Astrocyte (in vitro differentiated cells and primary cell): ENCODE measurements around the gene ACKR4. TPM values are rescaled to one million over a fixed set of nuclear protein-coding genes. Genes with fewer than 3 reads are reported as not detected.

Experiments
- DNase-seq: peaks from one replicate; pipeline ENCODE4 v3.0.0-alpha.2; 2010; ENCODE audit warnings: low read depth
- FAIRE-seq: peaks from 2 replicates; lab custom pipeline; 2011; peaks lifted over from hg19 to GRCh38; lab: Jason Lieb, UNC
- H2AFZ ChIP-seq: 2 replicates; pipeline ENCODE4 v1.6.0; 2012; ENCODE audit warnings: low read depth, low read length, inconsistent platforms
- H3K27ac ChIP-seq: 2 replicates; pipeline ENCODE4 v1.5.1; 2011; ENCODE audit warnings: low read depth, low read length, inconsistent platforms
- H3K27me3 ChIP-seq: 2 replicates; pipeline ENCODE4 v1.6.0; 2011; ENCODE audit warnings: low read length, inconsistent platforms; ENCODE audit not compliant: insufficient read depth
- H3K36me3 ChIP-seq: 2 replicates; pipeline ENCODE4 v1.5.1; 2011; ENCODE audit warnings: low read length, inconsistent platforms; ENCODE audit not compliant: insufficient read depth
- H3K4me1 ChIP-seq: 2 replicates; pipeline ENCODE4 v1.5.1; 2011; ENCODE audit warnings: low read length, inconsistent platforms; ENCODE audit not compliant: insufficient read depth
- H3K4me2 ChIP-seq: 2 replicates; pipeline ENCODE4 v1.6.0; 2012; ENCODE audit warnings: low read length, inconsistent platforms
- H3K4me3 ChIP-seq: 2 replicates; pipeline ENCODE4 v1.5.1; 2011; ENCODE audit warnings: low read depth, mild to moderate bottlenecking, low read length, inconsistent platforms; ENCODE audit not compliant: insufficient read depth
- H3K79me2 ChIP-seq: 2 replicates; pipeline ENCODE4 v1.6.0; 2012; ENCODE audit warnings: mild to moderate bottlenecking, low read length, inconsistent platforms; ENCODE audit not compliant: insufficient read depth
- H3K9ac ChIP-seq: 2 replicates; pipeline ENCODE4 v1.6.0; 2012; ENCODE audit warnings: mild to moderate bottlenecking, low read length, inconsistent platforms
- H3K9me3 ChIP-seq: 2 replicates; pipeline ENCODE4 v1.5.1; 2012; ENCODE audit warnings: low read depth, mild to moderate bottlenecking, low read length, inconsistent platforms; ENCODE audit not compliant: insufficient read depth
- H4K20me1 ChIP-seq: 2 replicates; pipeline ENCODE4 v1.6.0; 2012; ENCODE audit warnings: low read length, inconsistent platforms; ENCODE audit not compliant: insufficient read depth
- H3K27ac Mint-ChIP-seq: one replicate; pipeline ENCODE4 v1.8.0; 2021; ENCODE audit warnings: mild to moderate bottlenecking, mixed read lengths; ENCODE audit not compliant: unreplicated experiment
- H3K27me3 Mint-ChIP-seq: one replicate; pipeline ENCODE4 v1.8.0; 2021; ENCODE audit warnings: low read depth, mixed read lengths; ENCODE audit not compliant: unreplicated experiment
- H3K36me3 Mint-ChIP-seq: one replicate; pipeline ENCODE4 v1.8.0; 2021; ENCODE audit warnings: low read depth, mixed read lengths; ENCODE audit not compliant: unreplicated experiment
- H3K4me1 Mint-ChIP-seq: one replicate; pipeline ENCODE4 v1.8.0; 2021; ENCODE audit warnings: low read depth, mixed read lengths; ENCODE audit not compliant: unreplicated experiment
- H3K4me3 Mint-ChIP-seq: one replicate; pipeline ENCODE4 v1.8.0; 2021; ENCODE audit warnings: mild to moderate bottlenecking, moderate library complexity, mixed read lengths; ENCODE audit not compliant: unreplicated experiment
- H3K9me3 Mint-ChIP-seq: one replicate; pipeline ENCODE4 v1.8.0; 2021; ENCODE audit warnings: mild to moderate bottlenecking, mixed read lengths; ENCODE audit not compliant: unreplicated experiment
- CTCF ChIP-seq: IDR thresholded peaks from 2 replicates; pipeline ENCODE4 v1.5.1; 2011; ENCODE audit warnings: low read depth, mild to moderate bottlenecking, inconsistent platforms, low read length, moderate library complexity; ENCODE audit not compliant: insufficient read depth
- EZH2 ChIP-seq: IDR thresholded peaks from 2 replicates; pipeline ENCODE4 v1.6.1; 2012; ENCODE audit warnings: mild to moderate bottlenecking, low read length, inconsistent platforms; ENCODE audit not compliant: insufficient read depth
- total RNA-seq: library from RNA; stranded (reverse); gene quantifications from 2 replicates; pipeline ENCODE4 v1.2.1, GENCODE V29; 2021

The ACKR4 gene
- total RNA-seq, 1 donor from 2014 or later: not detected

DNA sequence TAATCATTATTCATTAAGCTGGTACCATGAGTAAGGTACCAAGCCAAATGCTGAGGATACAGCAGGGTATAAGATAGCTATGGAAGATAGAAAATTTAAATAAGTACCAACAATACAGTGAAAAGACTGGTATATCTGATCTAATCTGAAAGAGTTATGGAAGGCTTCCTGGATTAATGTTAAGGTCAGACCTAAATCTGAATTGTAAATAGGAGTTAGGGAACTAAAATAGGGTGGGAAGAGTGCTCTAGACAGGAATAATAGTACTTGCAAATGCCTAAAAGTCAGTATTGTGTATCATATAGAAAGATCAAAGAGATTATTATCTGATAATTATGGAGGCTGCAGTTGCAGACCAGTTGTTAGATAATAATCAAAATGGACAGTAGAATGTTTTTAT, 2.6 kb upstream of the ACKR4 start:
- TF ChIP-seq EZH2 (no peak), CTCF (no peak)
- peak overlapping the region; percentile 83 for H3K27ac ChIP-seq
- FAIRE-seq (no peak), DNase-seq (no peak)
- no peaks in the 10 kb centered on the region for H3K79me2 ChIP-seq
- no peaks in the 10 kb centered on the region for H3K9me3 ChIP-seq
- no peaks in the 10 kb centered on the region for H3K36me3 ChIP-seq
- peaks cover 17% of the 10 kb centered on the region for H3K4me1 ChIP-seq
- H3K9me3 Mint-ChIP-seq: no peaks in the 10 kb centered on the region
- peaks cover 19% of the 10 kb centered on the region for H3K4me1 Mint-ChIP-seq
- peaks cover 9% of the 10 kb centered on the region for H3K36me3 Mint-ChIP-seq
- H4K20me1 ChIP-seq: no peaks in the 10 kb centered on the region
- H3K9ac ChIP-seq: peak overlapping the region; percentile 52
- H3K27me3 ChIP-seq: no peaks in the 10 kb centered on the region
- no peak overlapping the region for H3K4me3 Mint-ChIP-seq
- H3K4me3 ChIP-seq: no peak overlapping the region
- peak overlapping the region; percentile 7 for H3K27ac Mint-ChIP-seq
- H2AFZ ChIP-seq: no peak overlapping the region
- H3K27me3 Mint-ChIP-seq: no peaks in the 10 kb centered on the region
- H3K4me2 ChIP-seq: peak overlapping the region; percentile 6

DNA sequence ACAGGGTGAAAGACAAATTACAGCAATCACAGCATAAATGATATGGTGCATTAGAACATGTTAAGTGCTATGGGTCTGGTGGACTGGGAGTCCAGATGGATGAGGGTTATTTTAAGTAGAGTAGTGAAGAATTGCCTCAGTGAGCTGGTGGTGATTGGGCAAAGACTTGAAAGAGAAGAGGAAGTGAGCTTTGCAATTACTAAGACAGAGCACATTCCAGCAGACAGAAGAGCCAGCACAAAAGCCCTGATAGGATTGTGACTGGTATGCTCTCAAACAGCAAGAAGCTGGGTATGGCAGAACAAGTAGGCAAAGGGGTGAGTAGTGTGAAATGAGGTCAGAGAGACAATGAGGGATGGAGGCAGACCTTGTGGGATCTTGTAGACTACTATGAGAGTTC, 2.1 kb upstream of the ACKR4 start:
- no peaks in the 10 kb centered on the region for H3K9me3 Mint-ChIP-seq

DNA sequence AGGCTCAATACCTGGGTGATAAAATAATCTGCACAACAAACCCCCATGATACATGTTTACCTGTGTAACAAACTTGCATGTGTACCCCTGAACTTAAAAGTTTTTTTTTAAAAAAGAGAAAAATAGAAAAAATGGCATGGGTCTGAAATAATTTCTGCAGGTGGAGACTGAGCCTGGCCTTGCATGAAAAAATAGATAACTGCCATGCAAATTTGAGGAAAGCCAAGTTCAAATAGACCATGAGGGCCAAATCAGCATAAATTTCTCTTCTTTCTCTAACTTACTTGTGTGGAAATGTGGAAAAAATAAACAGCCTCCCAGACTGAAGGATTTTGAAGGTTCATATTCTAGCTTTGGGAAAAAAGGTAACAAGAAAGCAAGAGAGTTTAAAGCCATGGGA, 744 bp upstream of the ACKR4 start:
- H4K20me1 ChIP-seq: no peaks in the 10 kb centered on the region
- peaks cover 4% of the 10 kb centered on the region for H3K36me3 Mint-ChIP-seq
- no peak overlapping the region for H3K4me3 ChIP-seq
- H3K27me3 ChIP-seq: no peaks in the 10 kb centered on the region
- H3K4me3 Mint-ChIP-seq: no peak overlapping the region
- peaks cover 19% of the 10 kb centered on the region for H3K4me1 Mint-ChIP-seq
- DNase-seq: no peak
- no peak overlapping the region for H3K27ac ChIP-seq
- TF ChIP-seq CTCF (no peak), EZH2 (no peak)
- no peaks in the 10 kb centered on the region for H3K9me3 ChIP-seq
- H3K27ac Mint-ChIP-seq: no peak overlapping the region
- H3K4me1 ChIP-seq: peaks cover 17% of the 10 kb centered on the region
- H3K27me3 Mint-ChIP-seq: no peaks in the 10 kb centered on the region
- no peaks in the 10 kb centered on the region for H3K79me2 ChIP-seq
- no peak overlapping the region for H3K9ac ChIP-seq
- FAIRE-seq: no peak
- no peaks in the 10 kb centered on the region for H3K36me3 ChIP-seq
- H3K4me2 ChIP-seq: no peak overlapping the region
- no peaks in the 10 kb centered on the region for H3K9me3 Mint-ChIP-seq
- no peak overlapping the region for H2AFZ ChIP-seq

More for the DNA sequence above, 2.1 kb upstream of the ACKR4 start:
- Histone ChIP-seq H2AFZ (no peak overlapping the region), H3K27me3 (no peaks in the 10 kb centered on the region), H3K27ac (no peak overlapping the region), H3K4me3 (no peak overlapping the region), H4K20me1 (no peaks in the 10 kb centered on the region), H3K36me3 (no peaks in the 10 kb centered on the region), H3K9ac (no peak overlapping the region), H3K9me3 (no peaks in the 10 kb centered on the region), H3K4me2 (peak overlapping the region; percentile 8), H3K4me1 (peaks cover 17% of the 10 kb centered on the region), H3K79me2 (no peaks in the 10 kb centered on the region)
- H3K27me3 Mint-ChIP-seq: no peaks in the 10 kb centered on the region
- no peak overlapping the region for H3K4me3 Mint-ChIP-seq
- peaks cover 9% of the 10 kb centered on the region for H3K36me3 Mint-ChIP-seq
- DNase-seq: peak; percentile 70
- H3K27ac Mint-ChIP-seq: no peak overlapping the region
- TF ChIP-seq EZH2: no peak
- FAIRE-seq: peak; percentile 90
- peaks cover 19% of the 10 kb centered on the region for H3K4me1 Mint-ChIP-seq
